GM21786 (cell line): Measurements from ENCODE around the gene RLF.
A peak's percentile ranks its signal among the peaks of the same experiment; 100 is the strongest.

Experiments used
- ATAC-seq: cut with Tn5 transposase; IDR thresholded peaks from one replicate; pipeline ENCODE4 v1.9.1; 2021; ENCODE audit not compliant: unreplicated experiment

Gene RLF

DNA sequence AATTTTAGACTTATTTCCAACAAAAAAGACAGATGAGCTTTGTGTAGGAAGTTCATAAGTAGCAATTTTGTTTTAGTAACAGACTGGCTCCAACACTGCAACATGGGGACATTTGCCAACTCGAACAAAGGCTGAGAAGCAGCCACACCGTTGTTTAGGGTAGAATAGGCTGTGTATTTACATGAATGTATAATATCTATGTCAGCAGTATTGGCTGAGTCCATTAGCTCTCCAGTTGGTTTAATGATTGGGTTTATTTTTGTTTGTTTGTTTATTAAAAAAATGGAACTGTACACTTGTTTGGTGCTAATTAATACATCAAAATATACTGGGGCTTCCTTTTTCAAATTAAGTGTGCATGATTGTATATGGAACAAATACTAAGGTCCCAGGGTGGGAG is 79.2 kb downstream of the RLF start:
- no peak for ATAC-seq

DNA sequence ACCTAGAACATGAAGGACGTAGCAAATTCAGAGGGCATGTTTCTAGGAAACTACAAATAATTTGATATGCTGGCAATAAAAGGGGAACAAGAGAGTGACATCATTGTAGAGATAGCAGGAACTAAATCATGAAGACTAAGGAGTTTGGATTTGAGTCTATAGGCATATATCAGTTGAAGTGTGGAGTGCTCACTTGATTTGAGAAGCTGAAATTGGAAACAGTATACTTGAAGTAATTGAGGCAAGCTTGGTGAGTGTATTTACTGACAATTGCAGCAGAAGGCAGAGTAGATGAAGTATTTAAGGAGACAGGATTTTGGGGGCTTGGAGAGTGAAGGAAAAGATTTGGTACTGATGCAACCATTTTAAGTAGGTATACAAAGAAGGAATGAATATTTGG is 80.2 kb downstream of the RLF start:
- no peak for ATAC-seq

DNA sequence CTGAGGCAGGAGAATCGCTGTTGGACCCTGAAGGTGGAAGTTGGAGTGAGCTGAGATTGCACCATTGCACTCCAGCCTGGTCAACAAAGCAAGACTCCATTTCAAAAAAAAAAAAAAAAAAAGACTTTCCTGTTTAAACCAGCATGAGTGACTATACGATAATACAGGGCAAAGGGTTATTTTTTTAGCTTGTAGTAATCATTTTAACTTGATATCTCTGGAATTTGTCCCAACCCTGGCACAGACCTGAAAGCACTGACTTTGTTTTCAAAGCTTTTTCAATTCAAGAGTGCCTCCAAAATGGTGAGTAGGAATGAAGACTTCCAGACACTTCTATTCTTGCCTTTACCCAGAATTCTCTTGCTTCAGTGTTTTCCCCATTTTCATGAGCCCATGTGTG is 82.2 kb downstream of the RLF start:
- no peak for ATAC-seq

DNA sequence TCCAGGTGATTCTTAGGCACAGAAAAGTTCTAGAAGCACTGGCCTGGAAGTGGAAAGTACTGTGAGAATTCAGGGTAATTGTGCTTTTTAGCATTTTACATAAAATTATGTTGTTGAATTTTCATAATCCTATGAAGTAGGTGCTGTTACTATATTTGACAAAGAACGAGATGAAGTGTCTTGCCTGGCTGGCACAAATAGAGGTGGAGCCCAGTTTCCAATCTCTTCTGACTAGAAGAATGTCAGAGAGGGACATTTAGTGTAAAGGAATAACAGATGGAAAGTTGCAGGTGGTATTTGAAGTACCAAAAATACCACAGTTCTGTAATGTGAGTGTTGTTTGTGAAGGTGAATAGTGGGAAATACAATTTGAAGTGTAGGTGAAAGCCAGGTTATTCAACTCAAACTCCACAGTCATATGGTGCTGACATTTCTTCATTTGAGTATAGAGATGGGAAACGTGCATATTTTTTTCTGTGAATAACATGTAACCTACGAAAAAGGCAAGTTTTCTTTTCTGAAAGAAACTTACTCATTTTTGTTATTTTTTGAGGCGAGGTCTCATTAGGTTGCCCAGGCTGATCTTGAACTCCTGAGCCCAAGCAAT is 83.1 kb downstream of the RLF start:
- ATAC-seq: no peak

DNA sequence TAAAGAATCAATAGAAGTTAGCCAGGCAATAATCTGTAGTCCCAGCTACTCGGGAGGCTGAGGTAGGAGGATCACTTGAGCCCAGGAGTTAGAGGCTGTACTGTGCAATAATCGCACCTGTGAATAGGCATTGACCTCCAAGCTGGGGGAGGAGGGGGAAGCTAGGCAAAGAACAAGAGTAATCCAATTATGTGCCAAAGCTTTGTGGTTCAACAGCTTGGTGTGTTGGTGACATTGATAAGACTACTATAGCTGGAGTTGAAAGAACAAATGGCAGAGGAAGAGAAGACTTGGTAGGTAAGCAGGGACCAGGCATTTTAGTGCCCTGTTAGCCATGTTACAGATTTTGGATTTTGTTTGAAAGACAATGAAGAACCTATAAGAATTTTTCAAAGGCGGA is 84.5 kb downstream of the RLF start:
- no peak for ATAC-seq

DNA sequence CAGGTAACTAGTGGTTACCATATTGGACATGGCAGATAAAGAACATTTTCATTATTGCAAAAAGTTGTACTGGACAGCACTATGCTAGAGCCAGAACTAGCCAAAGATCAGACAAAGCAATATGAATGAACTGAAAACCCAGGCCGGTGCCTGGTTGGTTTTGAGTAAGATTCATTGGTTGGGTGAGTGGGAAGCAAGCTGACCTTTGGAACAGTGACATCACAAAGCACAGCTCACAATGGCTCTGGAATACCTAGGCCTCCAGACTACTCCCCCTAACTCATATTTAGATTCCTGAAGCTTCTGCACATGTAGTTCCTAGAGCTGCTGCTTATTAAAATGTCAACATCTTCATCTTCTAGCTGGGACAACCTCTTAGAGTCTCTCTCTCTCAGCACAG is 86.5 kb downstream of the RLF start, which contains the start of gene TMCO2:
Gene TMCO2 (plus strand): TSS at position 283 of the 400 bp plus-strand sequence. CDS start 57 bp downstream, at position 340.
- ATAC-seq: no peak

DNA sequence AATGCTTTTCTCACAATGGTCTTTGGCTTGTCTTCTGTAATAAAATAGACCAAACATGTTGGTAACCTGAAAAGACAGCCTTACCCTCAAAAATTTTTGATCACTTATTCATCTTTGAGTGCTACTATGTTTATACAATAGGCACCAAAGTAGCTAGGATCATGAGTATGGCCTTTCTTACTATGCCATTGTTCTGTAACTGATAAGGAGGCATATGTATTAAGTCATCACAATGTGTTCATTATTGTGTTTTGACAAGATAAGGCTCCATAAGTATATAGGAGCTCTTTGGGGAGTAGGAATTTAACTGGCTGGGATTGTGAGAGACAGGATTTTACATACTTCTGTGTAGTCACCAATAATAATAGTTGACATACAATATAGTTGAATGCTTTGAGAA is 87.2 kb downstream of the RLF start:
- no peak for ATAC-seq

DNA sequence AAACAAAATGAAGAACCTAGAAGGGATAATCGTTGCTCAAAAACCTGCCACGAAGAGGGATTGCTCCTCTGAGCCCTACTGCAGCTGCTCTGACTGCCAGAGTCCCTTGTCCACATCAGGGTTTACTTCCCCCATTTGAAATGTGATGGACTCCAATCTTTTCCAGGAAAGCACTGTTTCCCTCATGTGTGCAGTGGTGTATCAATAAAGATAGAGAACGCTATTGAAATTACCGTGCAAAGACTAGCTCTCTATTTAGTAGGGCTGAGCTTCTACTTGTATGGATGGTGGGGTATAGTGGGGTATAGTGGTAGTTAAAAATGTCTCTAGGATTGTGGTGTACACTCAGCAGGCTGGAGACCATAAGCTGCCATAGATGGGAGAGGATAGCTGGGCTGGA is 90.3 kb downstream of the RLF start:
- ATAC-seq: no peak

DNA sequence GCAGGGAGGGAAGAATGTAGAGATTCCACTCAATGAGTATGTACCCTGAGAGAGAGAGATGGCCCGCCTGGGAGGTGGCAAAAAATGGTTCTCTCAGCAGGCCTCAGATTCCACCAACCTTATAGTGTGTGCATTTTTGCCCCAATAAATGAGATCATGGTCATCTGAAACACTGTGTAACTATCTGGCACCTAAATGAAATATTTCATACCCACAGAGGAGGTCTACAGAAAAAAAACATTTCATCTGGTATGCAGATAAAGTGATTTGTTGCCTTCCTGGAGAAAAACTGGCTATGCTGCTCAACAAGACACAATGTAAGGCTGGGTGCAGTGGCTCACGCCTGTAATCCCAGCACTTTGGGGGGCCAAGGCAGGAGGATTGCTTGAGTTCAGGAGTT is 91.4 kb downstream of the RLF start:
- ATAC-seq: no peak

DNA sequence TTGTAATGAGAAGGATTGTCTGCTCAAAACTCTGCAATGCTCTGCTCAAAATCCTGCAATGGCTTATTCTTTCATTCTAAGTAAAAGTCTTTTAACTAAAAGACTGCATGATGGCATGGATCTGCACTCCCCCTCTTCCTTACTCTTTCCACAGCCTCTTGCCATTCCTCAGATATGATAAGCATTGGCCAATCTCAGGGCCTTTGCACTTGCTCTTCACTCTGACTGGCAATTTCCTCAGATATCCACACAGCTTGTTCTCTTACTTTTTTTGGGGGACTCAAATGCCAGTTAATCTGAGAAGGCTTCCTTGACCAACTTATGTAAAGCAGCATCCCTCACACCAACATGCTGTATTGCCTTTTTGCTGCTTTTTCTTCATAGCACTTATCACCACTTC is 94.0 kb downstream of the RLF start:
- ATAC-seq: no peak

DNA sequence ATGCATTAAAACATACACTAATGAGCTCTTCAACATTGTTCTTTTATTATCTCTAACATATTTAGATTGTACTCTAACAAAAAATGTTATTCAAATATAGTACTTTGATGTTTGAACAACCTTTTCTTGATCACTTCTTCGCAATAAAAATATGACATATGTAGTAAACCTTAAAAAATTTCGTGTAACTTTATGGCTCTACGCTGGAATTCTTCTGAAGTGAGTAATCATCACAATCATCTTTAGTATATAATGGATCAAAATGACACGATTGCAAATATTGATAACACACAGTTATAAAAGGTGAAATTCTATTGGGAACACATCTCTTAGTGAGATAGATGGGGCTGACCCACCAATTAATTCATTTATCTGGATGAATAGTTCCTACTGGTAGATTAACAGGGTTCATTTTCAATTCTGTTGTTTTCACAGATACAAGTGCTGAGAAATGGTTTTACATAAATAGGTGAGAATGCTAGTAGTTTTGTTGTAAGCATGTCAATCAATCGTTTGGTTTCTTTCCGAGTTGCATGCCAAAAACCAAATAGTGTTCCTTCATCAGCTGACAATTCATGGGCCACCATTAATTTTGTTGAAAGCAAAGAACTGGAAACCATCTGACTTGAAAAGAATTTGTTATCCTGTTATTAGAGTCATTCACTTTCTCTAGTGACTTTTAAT is 95.4 kb downstream of the RLF start:
- no peak for ATAC-seq

DNA sequence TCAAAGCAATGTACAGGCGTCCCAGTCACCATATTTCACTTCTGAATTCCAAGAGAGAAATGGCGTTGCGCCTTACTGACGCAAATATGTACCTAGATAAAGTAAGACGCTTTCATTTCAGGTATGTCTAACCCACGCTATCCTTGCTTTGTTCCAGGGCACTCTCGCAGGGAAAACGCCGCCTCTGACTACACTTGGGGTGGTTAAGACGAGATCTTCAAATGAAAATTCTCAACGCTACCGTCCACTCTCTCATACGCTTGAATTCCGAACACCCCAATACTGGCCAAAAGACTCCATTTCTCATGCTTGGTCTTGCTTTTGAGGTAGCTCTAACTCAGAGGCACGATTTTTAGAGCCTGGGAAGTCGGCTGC is 96.1 kb downstream of the RLF start:
- no peak for ATAC-seq

DNA sequence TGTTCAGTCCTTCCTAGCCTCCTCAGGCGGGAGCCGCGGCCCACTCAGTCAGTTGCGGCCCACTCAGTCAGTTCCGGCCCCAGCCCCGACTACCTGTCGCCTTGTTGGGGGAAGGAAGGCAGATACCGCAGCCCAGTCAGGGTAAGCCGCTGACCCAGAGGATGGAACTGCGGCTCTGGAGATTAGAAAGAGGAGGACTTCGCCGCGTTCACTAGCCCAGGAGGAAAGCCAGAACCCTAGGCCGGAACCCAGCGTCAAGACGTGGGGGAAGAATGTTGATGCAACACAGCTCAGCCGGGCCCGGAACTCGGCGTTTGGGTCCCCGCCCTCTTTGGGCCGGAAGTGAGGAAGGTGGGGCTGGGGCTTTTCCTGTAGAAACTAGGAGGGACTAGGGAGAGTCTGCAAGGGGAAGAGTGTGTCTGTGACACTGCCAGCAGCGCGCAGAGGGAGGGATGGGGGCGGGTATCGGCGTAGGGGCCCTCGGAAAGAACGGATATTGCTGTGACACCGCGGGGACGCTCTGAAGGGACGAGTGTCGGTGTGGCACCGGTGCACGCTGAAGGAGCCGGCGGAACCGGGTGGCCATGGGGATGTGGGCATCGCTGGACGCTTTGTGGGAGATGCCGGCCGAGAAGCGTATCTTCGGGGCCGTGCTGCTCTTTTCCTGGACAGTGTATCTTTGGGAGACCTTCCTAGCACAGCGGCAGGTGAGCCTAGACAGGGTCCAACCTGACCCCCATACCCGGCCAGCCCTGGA is 96.7 kb downstream of the RLF start, which contains the start of gene ZMPSTE24:
Gene ZMPSTE24 (plus strand): TSS at position 549 of the 757 bp plus-strand sequence. CDS start 36 bp downstream, at position 585.
- ATAC-seq: peak; percentile 92

DNA sequence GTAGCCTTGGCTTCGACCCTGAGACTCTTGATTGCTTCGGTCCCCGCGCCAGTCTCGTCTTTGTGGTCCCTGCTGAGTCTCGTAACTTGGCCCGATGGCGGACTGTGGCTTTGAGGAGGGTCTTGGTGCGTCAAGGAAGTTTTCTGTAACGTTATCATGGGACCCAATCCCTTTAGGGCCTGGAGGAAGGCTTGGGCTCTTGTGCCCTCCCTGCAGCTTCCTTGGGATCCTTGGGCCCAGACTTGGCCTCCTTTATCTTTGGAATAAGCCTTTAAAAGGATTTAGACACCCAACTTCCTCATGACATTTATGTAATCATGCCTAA is 97.2 kb downstream of the RLF start:
- no peak for ATAC-seq

DNA sequence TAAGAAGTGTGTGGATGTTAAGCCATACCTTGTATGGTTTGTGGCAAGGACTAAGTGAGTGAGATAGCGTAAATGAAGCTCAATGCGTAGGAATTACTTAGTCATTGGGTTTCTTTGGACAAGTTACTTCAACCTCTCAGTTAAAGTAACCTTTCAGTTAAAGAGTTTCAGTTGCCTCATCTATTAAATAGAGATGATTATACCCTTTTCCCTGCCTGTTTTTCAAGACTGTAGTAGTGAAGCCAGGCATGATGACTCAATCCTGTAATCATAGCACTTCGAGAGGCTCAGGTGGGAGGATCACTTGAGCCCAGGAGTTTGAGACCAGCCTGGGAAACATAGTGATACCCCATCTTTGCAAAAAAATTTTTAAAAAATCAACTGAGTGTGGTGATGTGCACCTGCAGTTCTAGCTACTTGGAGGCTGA is 103.2 kb downstream of the RLF start:
- ATAC-seq: no peak

DNA sequence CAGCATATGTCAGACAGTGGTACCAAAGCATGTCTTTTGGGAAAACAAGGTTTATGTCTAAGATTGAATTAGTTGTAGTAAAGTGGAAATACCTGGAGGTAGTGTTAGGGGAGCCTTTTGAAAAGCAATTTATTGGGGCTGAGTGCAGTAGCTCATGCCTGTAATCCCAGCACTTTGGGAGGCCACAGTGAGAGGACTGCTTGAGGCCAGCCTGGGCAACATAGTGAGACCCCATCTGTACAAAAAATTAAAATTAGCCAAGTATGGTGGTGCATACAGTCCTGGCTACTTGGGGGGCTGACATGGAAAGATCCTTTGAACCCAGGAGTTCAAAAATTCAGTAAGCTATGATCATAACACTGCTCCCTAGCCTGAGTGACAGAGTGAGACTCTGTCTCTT is 104.1 kb downstream of the RLF start:
- ATAC-seq: no peak

DNA sequence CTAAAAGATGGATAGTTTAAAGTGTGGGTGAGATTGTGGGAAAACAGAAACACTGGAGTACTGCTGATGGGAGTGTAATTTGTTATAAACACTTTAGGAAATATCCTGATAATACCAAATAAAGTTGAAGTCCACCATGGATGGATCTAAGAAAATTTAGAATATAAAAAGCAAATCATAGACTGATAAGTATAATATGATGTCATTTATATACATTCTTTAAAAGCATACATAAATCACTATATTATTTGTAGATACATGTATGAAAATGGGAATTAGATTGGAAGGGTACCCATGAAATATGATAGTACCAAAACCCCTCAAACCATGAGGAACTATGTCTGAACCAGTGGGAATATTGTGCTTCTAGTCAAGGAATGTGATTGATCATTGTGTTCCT is 104.7 kb downstream of the RLF start:
- ATAC-seq: no peak

DNA sequence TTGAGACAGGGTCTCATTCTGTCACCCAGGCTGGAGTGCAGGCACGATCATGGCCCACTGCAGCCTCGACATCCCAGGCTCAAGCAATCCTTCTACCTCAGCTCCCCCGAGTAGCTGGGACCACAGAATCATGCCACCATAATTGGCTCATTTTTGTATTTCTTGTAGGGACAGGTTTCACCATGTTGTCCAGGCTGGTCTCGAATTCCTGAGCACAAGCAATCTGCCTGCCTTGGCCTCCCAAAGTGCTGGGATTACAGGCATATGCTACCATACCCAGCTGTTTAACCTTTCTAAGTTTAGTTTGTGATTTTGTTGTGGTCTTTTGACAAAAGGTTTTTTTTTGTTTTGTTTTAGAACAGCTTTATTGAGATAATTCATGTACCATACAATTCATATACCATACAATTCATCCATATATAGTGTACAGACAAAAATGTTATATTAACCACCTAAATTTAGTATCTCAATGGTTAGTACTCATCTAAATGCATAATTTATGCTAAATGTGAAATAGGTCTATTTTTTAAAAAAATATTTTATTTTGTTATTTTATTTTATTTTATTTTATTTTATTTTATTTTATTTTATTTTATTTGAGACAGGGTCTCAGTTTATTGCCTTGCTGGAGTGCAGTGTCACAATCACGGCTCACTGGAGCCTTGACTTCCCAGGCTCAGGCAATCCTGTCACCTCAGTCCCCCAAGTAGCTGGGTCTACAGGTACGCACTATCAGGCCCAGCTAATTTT is 105.8 kb downstream of the RLF start:
- ATAC-seq: no peak

DNA sequence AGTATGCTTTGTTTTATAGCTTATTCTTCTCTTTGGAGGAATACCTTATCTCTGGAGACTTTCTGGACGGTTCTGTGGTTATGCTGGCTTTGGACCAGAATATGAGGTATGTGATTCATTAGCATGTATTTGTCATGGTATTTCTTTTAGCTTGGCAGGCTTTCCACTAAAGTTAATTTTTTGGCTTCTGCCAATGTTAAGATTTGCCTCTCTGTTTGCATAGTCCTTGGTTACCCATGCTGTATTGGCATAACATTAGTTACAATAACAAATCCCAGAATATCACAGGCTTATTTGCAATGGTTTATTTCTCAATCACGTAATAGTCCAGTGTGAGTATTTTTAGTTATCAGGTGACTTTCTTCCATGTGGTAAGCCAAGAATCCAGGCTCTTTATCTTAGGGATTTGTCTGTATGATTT is 106.6 kb downstream of the RLF start:
- no peak for ATAC-seq

DNA sequence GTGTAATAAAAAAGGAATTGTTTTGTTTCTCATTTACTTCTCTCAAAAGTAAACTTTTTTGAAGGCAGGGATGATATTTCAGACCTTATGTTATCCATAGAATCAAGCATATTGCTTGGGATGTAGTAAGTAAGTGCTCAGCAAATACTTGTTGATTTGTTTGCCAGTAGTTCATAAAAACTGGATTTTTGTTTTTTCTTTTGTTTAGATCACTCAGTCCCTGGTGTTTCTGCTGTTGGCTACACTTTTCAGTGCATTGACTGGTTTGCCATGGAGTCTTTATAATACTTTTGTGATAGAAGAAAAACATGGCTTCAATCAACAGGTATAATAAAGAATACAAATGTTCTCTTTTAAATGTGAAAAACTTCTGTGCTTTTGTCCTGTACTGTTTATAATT is 107.0 kb downstream of the RLF start:
- ATAC-seq: no peak

DNA sequence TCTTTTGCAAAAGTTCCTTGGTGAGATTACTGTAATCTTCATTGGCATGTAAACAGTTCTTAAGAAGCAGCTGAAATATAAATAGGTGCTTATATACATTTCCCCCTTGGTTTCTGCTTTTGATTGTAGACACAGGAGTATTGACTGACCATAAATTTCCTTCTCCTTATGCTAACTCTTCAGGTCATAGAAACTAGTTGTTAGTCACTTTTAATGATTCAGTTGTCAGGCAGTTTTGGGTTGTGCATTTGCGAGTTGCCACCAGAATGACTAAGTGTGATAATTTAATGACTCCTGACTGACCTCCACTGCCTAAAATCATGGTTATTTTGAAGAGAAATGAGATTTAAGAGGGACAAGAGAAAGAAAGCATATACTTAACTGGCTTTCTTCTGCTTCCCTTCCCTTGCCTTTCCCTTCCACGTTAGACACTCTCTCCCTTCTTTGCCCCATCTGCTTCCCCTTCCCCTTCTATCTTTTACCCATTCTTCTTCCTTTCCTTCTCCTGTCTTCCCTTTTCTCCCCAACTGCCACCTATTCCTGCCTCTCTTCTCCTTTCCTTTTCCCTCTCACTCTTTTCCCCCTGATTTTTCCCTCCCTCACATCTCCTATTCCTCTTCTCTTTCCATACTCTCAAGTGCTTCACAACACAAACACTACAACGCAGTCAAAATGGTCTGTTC is 109.1 kb downstream of the RLF start:
- ATAC-seq: no peak
